Spleen (tissue), 7 donors: ENCODE results near the gene MGAT5.

ENCODE experiments used
- CTCF ChIP-seq, 11 experiments: fragments of 200-600 bp in 7 of 11; fragments of 450-650 bp in 4 of 11; sonication (generic) in 4 of 11; IDR thresholded peaks in 8 of 11; conservative IDR thresholded peaks in 3 of 11; 1 replicate in 7 of 11; 2 replicates in 4 of 11; pipeline versions ENCODE4 v1.4.0 to v1.8.0; 2016 to 2021; ENCODE audit warnings: antibody characterized with exemption in 11 of 11, inconsistent platforms in 4 of 11, mild to moderate bottlenecking in 1 of 11
- POLR2A ChIP-seq, 3 donors: fragments of 450-650 bp; IDR thresholded peaks; one replicate each; pipeline ENCODE4 v1.5.1; 2017; ENCODE audit warnings: antibody characterized with exemption in 3 of 3, mild to moderate bottlenecking in 1 of 3
- POLR2AphosphoS5 ChIP-seq, 3 donors: sonication (generic); formaldehyde crosslinking; IDR thresholded peaks; one replicate each; pipeline ENCODE4 v1.5.1; 2017; ENCODE audit warnings: antibody characterized with exemption in 3 of 3
- donor health status: DM: no; HTN: no; CAD: no; lungs with moderate emphysema.
- donor health status: DM: no; HTN: no; CAD: no.
- donor health status: DM: no; HTN: no; CAD: no.

- TF ChIP-seq CTCF (IDR thresholded peaks at IDR 0.05 in 8 of 11, conservative IDR thresholded peaks at IDR 0.05 in 3 of 11): no peak
- no peak for TF ChIP-seq POLR2AphosphoS5 (IDR thresholded peaks at IDR 0.05)
- no peak for TF ChIP-seq POLR2A (IDR thresholded peaks at IDR 0.05)
These were observed 195.3 kb downstream of the MGAT5 start for GRCh38 chr2:134449157-134449556.
